ENCODE measurements around the gene RHBG. TPM values are rescaled to one million over a fixed set of nuclear protein-coding genes. Genes with fewer than 3 reads are reported as not detected.
"Not testable (repeated sequence)": the region's sequence is repeated elsewhere in the genome, so short reads cannot be mapped to it uniquely, and the experiment has no call there.

Gene RHBG
- total RNA-seq, 2 donors from 2014 or later: 0.85 TPM; not detected in 1

GRCh38 chr1:156344409-156344808 is 24.6 kb upstream of the RHBG start:
- TF ChIP-seq POLR2A (IDR thresholded peaks at IDR 0.05): no peak
- no peak for TF ChIP-seq CTCF (IDR thresholded peaks at IDR 0.05)
- no peak for TF ChIP-seq POLR2AphosphoS5 (IDR thresholded peaks at IDR 0.05)
- intact Hi-C loops (cut with DNase I): no loop called here

GRCh38 chr1:156346035-156346434 is 23.0 kb upstream of the RHBG start:
- intact Hi-C loops (cut with DNase I); H3K36me3 ChIP-seq; H3K27ac ChIP-seq; H3K27me3 ChIP-seq (replicated peaks; ENCODE audit: insufficient read depth); H3K4me1 ChIP-seq (replicated peaks); H3K4me3 ChIP-seq; H3K9me3 ChIP-seq; DNase-seq (ENCODE audit: low spot score): not testable (repeated sequence)
- 84% methylated on average over 2 of the region's 2 CpGs for WGBS

More at GRCh38 chr1:156344409-156344808, 24.6 kb upstream of the RHBG start:
- DNase-seq (ENCODE audit: low spot score): no peak
- Histone ChIP-seq H3K4me1 (replicated peaks) (no peaks in the 10 kb centered on the region), H3K27ac (no peak overlapping the region), H3K9me3 (no peaks in the 10 kb centered on the region), H3K4me3 (no peak overlapping the region), H3K36me3 (no peaks in the 10 kb centered on the region), H3K27me3 (replicated peaks; ENCODE audit: insufficient read depth) (no peaks in the 10 kb centered on the region)
- 86% methylated on average over 3 of the region's 3 CpGs for WGBS

GRCh38 chr1:156346636-156347035 is 22.4 kb upstream of the RHBG start:
- intact Hi-C loops (cut with DNase I): no loop called here
- Histone ChIP-seq H3K9me3 (no peaks in the 10 kb centered on the region), H3K4me1 (replicated peaks) (no peaks in the 10 kb centered on the region), H3K4me3 (no peak overlapping the region), H3K36me3 (no peaks in the 10 kb centered on the region), H3K27me3 (replicated peaks; ENCODE audit: insufficient read depth) (no peaks in the 10 kb centered on the region), H3K27ac (no peak overlapping the region)
- 22% methylated on average over 2 of the region's 2 CpGs for WGBS
- no peak for DNase-seq (ENCODE audit: low spot score)
- TF ChIP-seq POLR2A (IDR thresholded peaks at IDR 0.05): no peak
- TF ChIP-seq POLR2AphosphoS5 (IDR thresholded peaks at IDR 0.05): no peak
- no peak for TF ChIP-seq CTCF (IDR thresholded peaks at IDR 0.05)

GRCh38 chr1:156347331-156347730 is 21.7 kb upstream of the RHBG start:
- intact Hi-C loops (cut with DNase I): no loop called here
- Histone ChIP-seq H3K27me3 (replicated peaks; ENCODE audit: insufficient read depth) (no peaks in the 10 kb centered on the region), H3K4me1 (replicated peaks) (no peaks in the 10 kb centered on the region), H3K36me3 (no peaks in the 10 kb centered on the region), H3K27ac (no peak overlapping the region), H3K9me3 (no peaks in the 10 kb centered on the region), H3K4me3 (no peak overlapping the region)
- DNase-seq (ENCODE audit: low spot score): no peak
- TF ChIP-seq CTCF (IDR thresholded peaks at IDR 0.05): no peak
- TF ChIP-seq POLR2AphosphoS5 (IDR thresholded peaks at IDR 0.05): no peak
- TF ChIP-seq POLR2A (IDR thresholded peaks at IDR 0.05): no peak
- 59% methylated on average over 4 of the region's 4 CpGs for WGBS

GRCh38 chr1:156352481-156352880 is 16.5 kb upstream of the RHBG start:
- 95% methylated on average over 13 of the region's 13 CpGs for WGBS
- intact Hi-C loops (cut with DNase I): not testable (repeated sequence)

GRCh38 chr1:156356262-156356874 is 12.6 kb upstream of the RHBG start:
- no peak for DNase-seq (ENCODE audit: low spot score)
- intact Hi-C loops (cut with DNase I): no loop called here
- no peak overlapping the region for H3K27ac ChIP-seq

More at GRCh38 chr1:156352481-156352880, 16.5 kb upstream of the RHBG start:
- DNase-seq (ENCODE audit: low spot score); H3K4me1 ChIP-seq (replicated peaks); H3K27ac ChIP-seq; H3K36me3 ChIP-seq; H3K27me3 ChIP-seq (replicated peaks; ENCODE audit: insufficient read depth); H3K9me3 ChIP-seq; H3K4me3 ChIP-seq: not testable (repeated sequence)

More at GRCh38 chr1:156356262-156356874, 12.6 kb upstream of the RHBG start:
- H3K4me3 ChIP-seq: no peak overlapping the region
- H3K36me3 ChIP-seq: no peaks in the 10 kb centered on the region
- H3K4me1 ChIP-seq (replicated peaks): no peaks in the 10 kb centered on the region
- no peaks in the 10 kb centered on the region for H3K9me3 ChIP-seq
- TF ChIP-seq CTCF (IDR thresholded peaks at IDR 0.05) (no peak), POLR2AphosphoS5 (IDR thresholded peaks at IDR 0.05) (no peak), POLR2A (IDR thresholded peaks at IDR 0.05) (no peak)
- 42% methylated on average over 6 of the region's 6 CpGs for WGBS
- H3K27me3 ChIP-seq (replicated peaks; ENCODE audit: insufficient read depth): no peaks in the 10 kb centered on the region

All from prostate gland (tissue), 2 donors.